Right atrium auricular region (tissue), 2 donors: ENCODE measurements around the gene PLIN4. TPM values are rescaled to one million over a fixed set of nuclear protein-coding genes. Genes with fewer than 3 reads are reported as not detected.
A peak's percentile ranks its signal among the peaks of the same experiment; 100 is the strongest.
"Not testable (repeated sequence)": the region's sequence is repeated elsewhere in the genome, so short reads cannot be mapped to it uniquely, and the experiment has no call there.

ENCODE experiments used
- DNase-seq: peaks from one replicate; pipeline ENCODE4 v3.0.0-alpha.2; 2019; ENCODE audit warnings: low spot score
- H3K27ac ChIP-seq, 2 donors: fragments of 200-600 bp; sonication (generic); 1 replicate in 1 of 2; 2 replicates in 1 of 2; pipeline ENCODE4 v1.5.1; 2016 to 2019
- H3K27me3 ChIP-seq, 2 donors: fragments of 200-600 bp; sonication (generic); one replicate each; pipeline versions ENCODE4 v1.5.1 to v1.6.0; 2017 to 2019
- H3K36me3 ChIP-seq: fragments of 200-600 bp; sonication (generic); one replicate; pipeline ENCODE4 v1.5.1; 2016
- H3K4me1 ChIP-seq, 2 donors: fragments of 200-600 bp; sonication (generic); one replicate each; pipeline versions ENCODE4 v1.5.1 to v1.6.0; 2017 to 2019
- H3K4me3 ChIP-seq, 2 donors: fragments of 200-600 bp; sonication (generic); 1 replicate in 1 of 2; 2 replicates in 1 of 2; pipeline ENCODE4 v1.5.1; 2017 to 2019; ENCODE audit warnings: mild to moderate bottlenecking in 1 of 2, moderate library complexity in 1 of 2
- H3K9me3 ChIP-seq, 2 donors: fragments of 200-600 bp; sonication (generic); one replicate each; pipeline ENCODE4 v1.5.1; 2019
- CTCF ChIP-seq, 2 donors: fragments of 200-600 bp; sonication (generic); IDR thresholded peaks; one replicate each; pipeline ENCODE4 v1.5.1; 2019; ENCODE audit warnings: antibody characterized with exemption in 2 of 2
- total RNA-seq, 2 donors: library from RNA; depleted of rRNA; stranded (reverse); fragments of >200 nt; gene quantifications; one replicate each; pipeline ENCODE4 v1.1.0, GENCODE V29; 2016

Gene PLIN4
- 100 to 1,000 TPM; 104 to 156 TPM for total RNA-seq

GRCh38 chr19:4518345-4519171 lies at the start of gene PLIN4:
TSS of gene PLIN4 (minus strand) at chr19:4518486. CDS start at chr19:4518272, 214 bp downstream.
- Histone ChIP-seq H3K4me3 (peak within 1 kb of the TSS; percentile 55 to 66), H3K9me3 (no peaks in the 10 kb centered on the region), H3K36me3 (peaks cover 24% of the 10 kb centered on the region), H3K4me1 (peaks cover 0 to 32% of the 10 kb centered on the region in 2 donors), H3K27me3 (no peaks in the 10 kb centered on the region), H3K27ac (peak within 1 kb of the TSS; percentile 85 to 95)
- TF ChIP-seq CTCF (IDR thresholded peaks at IDR 0.05): no peak
- peak; percentile 73 for DNase-seq

GRCh38 chr19:4567584-4568071 lies 49.3 kb upstream of the PLIN4 start:
- Histone ChIP-seq H3K4me3 (no peak overlapping the region), H3K27ac (peak overlapping the region in 1 of 2 donors; percentile 31), H3K36me3 (no peaks in the 10 kb centered on the region), H3K4me1 (peaks cover 0 to 7% of the 10 kb centered on the region in 2 donors), H3K27me3 (no peaks in the 10 kb centered on the region), H3K9me3 (no peaks in the 10 kb centered on the region)
- peak; percentile 69 to 76 for TF ChIP-seq CTCF (IDR thresholded peaks at IDR 0.05)
- peak; percentile 63 for DNase-seq

- H3K9me3 ChIP-seq: no peaks in the 10 kb centered on the region
- no peaks in the 10 kb centered on the region for H3K27me3 ChIP-seq
- H3K36me3 ChIP-seq: no peaks in the 10 kb centered on the region
- H3K4me1 ChIP-seq: peaks cover 0 to 7% of the 10 kb centered on the region in 2 donors
- no peak overlapping the region for H3K4me3 ChIP-seq
- no peak overlapping the region for H3K27ac ChIP-seq
- no peak for TF ChIP-seq CTCF (IDR thresholded peaks at IDR 0.05)
- DNase-seq: no peak
Observed at GRCh38 chr19:4566402-4567051, 48.2 kb upstream of the PLIN4 start.

- not testable (repeated sequence) for H3K4me3 ChIP-seq, H3K36me3 ChIP-seq, DNase-seq, H3K27ac ChIP-seq, H3K4me1 ChIP-seq, H3K27me3 ChIP-seq, H3K9me3 ChIP-seq
Observed at GRCh38 chr19:4563562-4563961, 45.3 kb upstream of the PLIN4 start.

- H3K36me3 ChIP-seq, H3K9me3 ChIP-seq, DNase-seq, H3K4me3 ChIP-seq, H3K27ac ChIP-seq, H3K27me3 ChIP-seq: not testable (repeated sequence)
- H3K4me1 ChIP-seq: peaks cover 0 to 15% of the 10 kb centered on the region in 2 donors
Observed at GRCh38 chr19:4562085-4562484, 43.8 kb upstream of the PLIN4 start.

- peak; percentile 68 for DNase-seq
- Histone ChIP-seq H3K4me1 (peaks cover 0 to 15% of the 10 kb centered on the region in 2 donors), H3K4me3 (peak within 1 kb of the TSS; percentile 37 to 49), H3K36me3 (no peaks in the 10 kb centered on the region), H3K27ac (peak within 1 kb of the TSS; percentile 52 to 75), H3K27me3 (no peaks in the 10 kb centered on the region), H3K9me3 (no peaks in the 10 kb centered on the region)
- TF ChIP-seq CTCF (IDR thresholded peaks at IDR 0.05): no peak
Observed at GRCh38 chr19:4559569-4559968, 41.3 kb upstream of the PLIN4 start, which contains the start of gene SEMA6B. TSS of gene SEMA6B (minus strand) at chr19:4559684. CDS start at chr19:4558457, 1,227 bp downstream.
